Activated CD8-positive, alpha-beta memory T cell treated with anti-CD3 and anti-CD28 coated beads, Interleukin-2, amount 50 U/mL, for 1 hour (primary cell): ENCODE results near the gene THEMIS.
"Not testable (repeated sequence)": the region's sequence is repeated elsewhere in the genome, so short reads cannot be mapped to it uniquely, and the experiment has no call there.

Experiments
- DNase-seq: peaks from one replicate; pipeline ENCODE4 v3.0.0-alpha.2; 2020; ENCODE audit errors: extremely low read depth

Gene THEMIS

DNA sequence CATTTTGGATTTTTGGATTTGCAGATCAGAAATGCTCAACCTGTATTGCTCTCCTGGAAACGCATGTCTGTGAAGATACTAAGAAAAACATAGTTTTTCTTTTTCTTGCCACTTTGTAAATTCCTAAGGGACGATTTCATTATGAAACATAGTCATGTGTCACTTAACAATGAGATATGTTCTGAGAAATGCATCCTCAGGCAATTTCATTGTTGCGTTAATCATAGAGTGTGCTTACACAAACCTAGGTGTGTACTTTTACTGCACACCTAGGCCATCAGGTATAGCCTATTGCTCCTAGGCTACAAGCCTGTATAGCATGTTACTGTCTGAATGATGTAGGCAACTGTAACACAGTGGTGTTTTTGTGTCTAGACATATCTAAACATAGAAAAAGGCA lies 13.4 kb upstream of the THEMIS start:
- DNase-seq = no peak

GRCh38 chr6:127912914-127913313 lies 12.1 kb upstream of the THEMIS start:
- DNase-seq = no peak

DNA sequence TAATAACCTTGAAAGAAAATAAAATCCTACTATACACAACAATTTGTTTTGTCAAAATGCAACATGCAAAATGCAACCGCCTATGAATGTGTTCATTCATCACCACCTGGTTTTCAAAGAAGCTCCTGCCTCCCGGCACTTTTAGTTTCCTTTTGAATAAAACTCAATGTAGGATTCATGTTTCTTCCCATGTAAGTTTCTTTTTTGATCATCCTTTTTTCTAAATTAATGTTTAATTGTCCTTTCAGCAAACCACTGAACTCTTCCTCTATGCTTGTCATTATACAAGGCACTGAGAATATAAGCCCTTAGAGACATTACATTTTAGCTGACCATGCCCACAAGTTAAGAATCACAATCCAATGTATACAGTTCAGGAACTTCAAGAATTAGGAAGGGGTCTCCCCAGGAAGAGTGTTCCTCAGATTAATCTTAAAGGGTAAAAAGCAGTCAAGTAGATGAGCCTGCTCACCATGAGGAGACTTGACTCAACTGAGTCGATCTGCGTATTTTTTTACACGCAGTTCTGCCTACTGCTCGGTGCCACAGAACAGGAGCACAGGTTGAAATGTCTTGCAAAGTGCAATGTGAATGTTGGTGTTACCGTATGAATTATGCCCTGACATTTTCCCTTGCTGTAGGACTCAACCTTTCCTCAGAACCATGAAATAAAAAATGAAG lies 7.2 kb upstream of the THEMIS start:
- DNase-seq = no peak

- DNase-seq = no peak
Measured at GRCh38 chr6:127904160-127904559, 3.3 kb upstream of the THEMIS start.

- DNase-seq = no peak
Measured at GRCh38 chr6:127902933-127903332, 2.1 kb upstream of the THEMIS start.

- no peak for DNase-seq
Measured at GRCh38 chr6:127897484-127897883, 3.4 kb downstream of the THEMIS start.

GRCh38 chr6:127894051-127894450 lies 6.8 kb downstream of the THEMIS start:
- no peak for DNase-seq

- no peak for DNase-seq
Measured at GRCh38 chr6:127893541-127893940, 7.3 kb downstream of the THEMIS start.

GRCh38 chr6:127891731-127892326 lies 9.0 kb downstream of the THEMIS start:
- no peak for DNase-seq

- no peak for DNase-seq
Measured at GRCh38 chr6:127886603-127887002, 14.3 kb downstream of the THEMIS start.

- no peak for DNase-seq
Measured at GRCh38 chr6:127884134-127884533, 16.7 kb downstream of the THEMIS start.

- DNase-seq = not testable (repeated sequence)
Measured at GRCh38 chr6:127881949-127882348, 18.9 kb downstream of the THEMIS start.

DNA sequence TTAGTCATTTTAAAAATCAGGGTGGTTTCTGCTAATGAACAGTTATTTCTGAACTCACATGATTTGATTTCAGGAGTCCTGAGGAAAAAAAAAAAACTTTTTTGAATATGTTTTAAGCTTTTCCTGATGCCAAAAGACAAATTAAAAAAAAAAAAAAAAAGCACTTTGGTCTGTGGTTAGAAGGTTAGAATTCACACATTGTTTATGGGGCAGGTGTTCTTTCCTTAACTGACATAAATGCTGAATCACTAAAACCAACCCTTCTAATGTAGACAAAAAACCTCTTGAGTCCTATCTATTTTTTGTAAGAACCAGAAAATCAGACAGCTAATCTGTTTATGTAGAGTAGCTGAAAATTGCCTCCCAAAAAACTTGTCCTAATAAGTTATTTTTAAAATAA lies 20.4 kb downstream of the THEMIS start:
- DNase-seq = no peak

DNA sequence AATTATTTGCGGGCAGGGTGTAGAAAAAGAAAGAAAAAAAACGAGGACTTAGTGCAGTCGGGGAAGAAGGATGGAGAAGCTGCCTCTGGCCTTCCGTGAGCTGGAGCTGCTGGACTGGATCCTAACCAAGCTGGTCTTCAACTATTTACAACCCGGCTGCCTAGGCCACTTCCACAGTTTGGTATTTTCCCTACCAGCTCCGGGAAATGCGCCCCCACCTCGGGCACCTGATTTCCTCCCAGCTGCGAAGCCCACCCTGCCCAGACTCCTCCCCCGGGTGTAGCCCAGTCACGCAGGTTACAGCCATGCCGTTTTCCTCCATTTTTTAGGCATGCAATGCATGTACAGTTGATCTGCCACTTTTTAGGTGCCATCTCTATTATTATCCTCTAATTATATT lies 21.2 kb downstream of the THEMIS start:
- DNase-seq = no peak

DNA sequence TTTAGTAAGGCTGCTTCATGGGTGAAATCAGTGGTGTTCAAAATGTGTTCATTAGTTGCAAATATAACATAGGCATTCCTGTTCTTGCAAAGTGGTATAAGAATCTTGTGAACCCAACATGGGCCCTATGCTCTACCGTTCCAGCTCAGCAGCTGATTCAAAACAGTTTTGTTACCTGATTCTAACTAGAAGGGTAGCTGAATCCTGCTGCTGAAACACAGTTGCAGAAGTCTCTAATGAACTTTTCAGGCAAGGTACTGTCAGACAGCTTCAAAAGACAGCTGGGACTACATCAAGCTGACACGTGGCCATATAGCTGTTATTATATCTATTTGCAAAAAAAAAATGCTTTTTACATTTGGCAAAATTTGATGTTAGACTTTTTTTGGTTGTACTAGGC lies 22.7 kb downstream of the THEMIS start:
- no peak for DNase-seq

GRCh38 chr6:127877231-127877630 lies 23.6 kb downstream of the THEMIS start:
- DNase-seq = no peak

GRCh38 chr6:127869772-127870404 lies 31.0 kb downstream of the THEMIS start:
- no peak for DNase-seq

GRCh38 chr6:127869183-127869582 lies 31.7 kb downstream of the THEMIS start:
- no peak for DNase-seq

GRCh38 chr6:127868338-127868737 lies 32.5 kb downstream of the THEMIS start:
- DNase-seq = no peak

DNA sequence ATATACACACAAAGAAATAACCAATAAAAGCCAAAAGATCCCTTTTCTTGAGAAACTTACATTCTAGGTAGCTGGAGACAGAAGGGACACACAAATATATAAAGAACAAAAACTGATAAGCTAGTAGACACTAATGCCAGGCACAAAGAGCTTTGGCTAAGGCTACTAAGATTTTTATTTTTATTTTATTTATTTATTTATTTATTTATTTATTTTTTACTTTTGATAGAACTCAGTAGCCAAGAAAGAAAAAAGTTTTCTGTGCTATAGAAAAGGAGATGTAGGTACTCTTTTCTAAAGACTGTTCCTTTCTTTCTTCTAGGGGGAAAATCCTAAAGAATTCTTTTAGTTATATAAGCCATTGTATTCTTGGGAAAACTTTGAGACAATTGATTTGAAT lies 34.1 kb downstream of the THEMIS start:
- no peak for DNase-seq

- no peak for DNase-seq
Measured at GRCh38 chr6:127865108-127865507, 35.8 kb downstream of the THEMIS start.

GRCh38 chr6:127864701-127865100 lies 36.2 kb downstream of the THEMIS start:
- no peak for DNase-seq

GRCh38 chr6:127860723-127861122 lies 40.1 kb downstream of the THEMIS start:
- DNase-seq = no peak
